WTC11 (cell line): ENCODE measurements around the gene KIF6. TPM values are rescaled to one million over a fixed set of nuclear protein-coding genes. Genes with fewer than 3 reads are reported as not detected.

Experiments used
- ATAC-seq: fragments of 200-7000 bp; cut with Tn5 transposase; 2 replicates; pipeline ENCODE4 v1.10.0; 2021; ENCODE audit warnings: mild to moderate bottlenecking, moderate library complexity
- CTCF ChIA-PET: fragments of 300-600 bp; sonication (Branson Sonifier 250); formaldehyde crosslinking; loops from one replicate; lab custom pipeline; 2021; ENCODE audit warnings: antibody characterized with exemption; lab: Charles Lee
- POLR2A ChIA-PET: fragments of 350-600 bp; sonication (Branson Sonifier 250); formaldehyde crosslinking; loops from one replicate; lab custom pipeline; 2021; ENCODE audit warnings: antibody characterized with exemption; lab: Charles Lee
- DNase-seq: peaks from one replicate; pipeline ENCODE4 v3.0.0; 2021; ENCODE audit warnings: low spot score
- H3K27ac Mint-ChIP-seq: 2 replicates; pipeline ENCODE4 v1.8.0; 2021; ENCODE audit warnings: mixed read lengths
- H3K27me3 Mint-ChIP-seq: 2 replicates; pipeline ENCODE4 v1.8.0; 2021; ENCODE audit warnings: low read depth, mild to moderate bottlenecking, moderate library complexity, mixed read lengths
- H3K36me3 Mint-ChIP-seq: 2 replicates; pipeline ENCODE4 v1.8.0; 2021; ENCODE audit warnings: mixed read lengths
- H3K4me1 Mint-ChIP-seq: 2 replicates; pipeline ENCODE4 v1.8.0; 2022; ENCODE audit warnings: mixed read lengths
- H3K4me3 Mint-ChIP-seq: 2 replicates; pipeline ENCODE4 v1.8.0; 2021; ENCODE audit warnings: mild to moderate bottlenecking, moderate library complexity, mixed read lengths
- H3K9me3 Mint-ChIP-seq: 2 replicates; pipeline ENCODE4 v1.8.0; 2021; ENCODE audit warnings: mixed read lengths
- AFF4 ChIP-seq: sonication (generic); formaldehyde crosslinking; IDR thresholded peaks from 2 replicates; pipeline ENCODE4 v1.8.1; 2023; ENCODE audit warnings: mild to moderate bottlenecking, missing genetic modification reagents, borderline replicate concordance
- ATF1 ChIP-seq: sonication (generic); formaldehyde crosslinking; IDR thresholded peaks from 2 replicates; pipeline ENCODE4 v1.8.1; 2023; ENCODE audit warnings: mild to moderate bottlenecking, moderate library complexity, missing genetic modification reagents
- CTCF ChIP-seq: fragments of 200-600 bp; IDR thresholded peaks from 2 replicates; pipeline ENCODE4 v1.8.0; 2022; ENCODE audit warnings: antibody characterized with exemption
- HMGXB4 ChIP-seq: sonication (generic); formaldehyde crosslinking; IDR thresholded peaks from 2 replicates; pipeline ENCODE4 v1.8.1; 2023; ENCODE audit warnings: mild to moderate bottlenecking, moderate library complexity, missing genetic modification reagents
- IRF2 ChIP-seq: sonication (generic); formaldehyde crosslinking; IDR thresholded peaks from 2 replicates; pipeline ENCODE4 v1.8.0; 2022; ENCODE audit warnings: low read depth, missing genetic modification reagents, borderline replicate concordance
- SP1 ChIP-seq: sonication (generic); formaldehyde crosslinking; conservative IDR thresholded peaks from 2 replicates; pipeline ENCODE4 v1.8.1; 2022; ENCODE audit warnings: missing genetic modification reagents
- ZNF138 ChIP-seq: sonication (generic); formaldehyde crosslinking; conservative IDR thresholded peaks from 2 replicates; pipeline ENCODE4 v1.8.1; 2022; ENCODE audit warnings: mild to moderate bottlenecking, moderate library complexity, missing genetic modification reagents
- ZNF281 ChIP-seq: sonication (generic); formaldehyde crosslinking; IDR thresholded peaks from 2 replicates; pipeline ENCODE4 v1.8.0; 2023; ENCODE audit warnings: mild to moderate bottlenecking, missing genetic modification reagents
- ZNF423 ChIP-seq: fragments of 250-450 bp; sonication (Bioruptor Pico); IDR thresholded peaks from 2 replicates; pipeline ENCODE4 v2.1.2; 2022; ENCODE audit warnings: mild to moderate bottlenecking, moderate library complexity
- ZNF512 ChIP-seq: sonication (generic); formaldehyde crosslinking; IDR thresholded peaks from 2 replicates; pipeline ENCODE4 v1.8.1; 2022; ENCODE audit warnings: missing genetic modification reagents, borderline replicate concordance
- ZNF671 ChIP-seq: fragments of 250-450 bp; sonication (Bioruptor Pico); IDR thresholded peaks from 2 replicates; pipeline ENCODE4 v1.8.0; 2021; ENCODE audit warnings: mild to moderate bottlenecking
- total RNA-seq: library from RNA; stranded (reverse); gene quantifications from 3 replicates; pipeline ENCODE4 v1.2.3, GENCODE V29; 2021
- TF ChIP-seq, protein P1 (sequence below): sonication (generic); formaldehyde crosslinking; IDR thresholded peaks from 2 replicates; pipeline ENCODE4 v1.8.0; 2023; ENCODE audit warnings: missing genetic modification reagents
- TF ChIP-seq, protein P2 (sequence below): sonication (generic); formaldehyde crosslinking; IDR thresholded peaks from 2 replicates; pipeline ENCODE4 v1.8.1; 2022; ENCODE audit warnings: mild to moderate bottlenecking, moderate library complexity, missing genetic modification reagents
- TF ChIP-seq, protein P3 (sequence below): fragments of 250-450 bp; sonication (Bioruptor Pico); IDR thresholded peaks from 2 replicates; pipeline ENCODE4 v1.9.0; 2021; ENCODE audit warnings: moderate library complexity, mild to moderate bottlenecking, inconsistent platforms, borderline replicate concordance
- TF ChIP-seq, protein P4 (sequence below): sonication (generic); formaldehyde crosslinking; conservative IDR thresholded peaks from 2 replicates; pipeline ENCODE4 v1.8.1; 2022; ENCODE audit warnings: mild to moderate bottlenecking, missing genetic modification reagents

Gene KIF6
- total RNA-seq, 1 experiment from 2014 or later: 0.57 TPM

DNA sequence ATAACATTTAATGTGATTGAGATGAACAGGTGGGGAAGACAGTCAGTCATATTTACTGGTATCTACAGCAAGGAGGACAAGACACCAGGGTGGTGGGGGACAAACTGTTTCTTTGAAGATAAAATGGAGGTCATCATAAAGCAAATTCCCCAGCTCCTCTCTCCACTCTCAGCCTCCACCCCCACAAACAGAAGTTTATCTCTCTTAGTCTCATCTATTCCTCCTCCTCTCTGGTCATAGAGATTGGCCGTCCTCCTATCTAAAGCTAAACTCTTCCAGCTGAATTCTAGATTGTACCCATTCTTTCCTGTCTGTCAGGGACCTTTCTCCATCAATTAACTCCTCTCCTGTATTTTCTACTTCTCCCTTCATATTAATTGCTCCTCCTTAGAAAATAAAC, 71.1 kb downstream of the KIF6 start:
- Mint-ChIP-seq H3K9me3 (peaks cover 5% of the 10 kb centered on the region; the same call in 1 of the 2 replicates), H3K36me3 (no peaks in the 10 kb centered on the region), H3K27me3 (no peaks in the 10 kb centered on the region; the same call in 1 of the 2 replicates), H3K27ac (no peak overlapping the region), H3K4me1 (peaks cover 41% of the 10 kb centered on the region), H3K4me3 (no peak overlapping the region)
- no peak for ATAC-seq
- POLR2A ChIA-PET: no interaction called here
- no peak for DNase-seq
- TF ChIP-seq, protein P1, sequence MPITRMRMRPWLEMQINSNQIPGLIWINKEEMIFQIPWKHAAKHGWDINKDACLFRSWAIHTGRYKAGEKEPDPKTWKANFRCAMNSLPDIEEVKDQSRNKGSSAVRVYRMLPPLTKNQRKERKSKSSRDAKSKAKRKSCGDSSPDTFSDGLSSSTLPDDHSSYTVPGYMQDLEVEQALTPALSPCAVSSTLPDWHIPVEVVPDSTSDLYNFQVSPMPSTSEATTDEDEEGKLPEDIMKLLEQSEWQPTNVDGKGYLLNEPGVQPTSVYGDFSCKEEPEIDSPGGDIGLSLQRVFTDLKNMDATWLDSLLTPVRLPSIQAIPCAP (CRISPR knock-in tag): no peak
- TF ChIP-seq HMGXB4 (CRISPR knock-in tag) (no peak), SP1 (CRISPR knock-in tag) (no peak), ZNF423 (CRISPR knock-in tag) (no peak), AFF4 (CRISPR knock-in tag) (no peak), ZNF512 (no peak), ATF1 (CRISPR knock-in tag) (no peak), IRF2 (CRISPR knock-in tag) (no peak), ZNF671 (CRISPR knock-in tag) (no peak), CTCF (no peak), ZNF138 (CRISPR knock-in tag) (no peak), ZNF281 (CRISPR knock-in tag) (no peak)
- TF ChIP-seq, protein P2, sequence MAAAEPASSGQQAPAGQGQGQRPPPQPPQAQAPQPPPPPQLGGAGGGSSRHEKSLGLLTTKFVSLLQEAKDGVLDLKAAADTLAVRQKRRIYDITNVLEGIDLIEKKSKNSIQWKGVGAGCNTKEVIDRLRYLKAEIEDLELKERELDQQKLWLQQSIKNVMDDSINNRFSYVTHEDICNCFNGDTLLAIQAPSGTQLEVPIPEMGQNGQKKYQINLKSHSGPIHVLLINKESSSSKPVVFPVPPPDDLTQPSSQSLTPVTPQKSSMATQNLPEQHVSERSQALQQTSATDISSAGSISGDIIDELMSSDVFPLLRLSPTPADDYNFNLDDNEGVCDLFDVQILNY (CRISPR knock-in tag): no peak
- TF ChIP-seq, protein P3, sequence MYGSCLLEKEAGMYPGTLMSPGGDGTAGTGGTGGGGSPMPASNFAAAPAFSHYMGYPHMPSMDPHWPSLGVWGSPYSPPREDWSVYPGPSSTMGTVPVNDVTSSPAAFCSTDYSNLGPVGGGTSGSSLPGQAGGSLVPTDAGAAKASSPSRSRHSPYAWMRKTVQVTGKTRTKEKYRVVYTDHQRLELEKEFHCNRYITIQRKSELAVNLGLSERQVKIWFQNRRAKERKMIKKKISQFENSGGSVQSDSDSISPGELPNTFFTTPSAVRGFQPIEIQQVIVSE: no peak
- TF ChIP-seq, protein P4, sequence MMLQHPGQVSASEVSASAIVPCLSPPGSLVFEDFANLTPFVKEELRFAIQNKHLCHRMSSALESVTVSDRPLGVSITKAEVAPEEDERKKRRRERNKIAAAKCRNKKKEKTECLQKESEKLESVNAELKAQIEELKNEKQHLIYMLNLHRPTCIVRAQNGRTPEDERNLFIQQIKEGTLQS (CRISPR knock-in tag): no peak
- CTCF ChIA-PET: interaction anchor here (1.1 to 1.2 kb wide), 2 partner anchors 12 to 265 kb away, joined by 3 to 6 read pairs; no protein-coding TSS in a partner anchor
